OCI-LY7 (cell line): ENCODE measurements around the gene C5orf47. TPM values are rescaled to one million over a fixed set of nuclear protein-coding genes. Genes with fewer than 3 reads are reported as not detected.

ENCODE experiments used
- BruUV-seq: library from RNA; stranded (reverse); fragments of 400-500 nt; replicated peaks from 2 replicates; lab custom pipeline; 2021; lab: Mats Ljungman, UMichigan
- CTCF ChIA-PET: fragments of 300-600 bp; sonication (Branson Sonifier 250); formaldehyde crosslinking; loops from one replicate; lab custom pipeline; 2022; ENCODE audit warnings: antibody characterized with exemption; ENCODE audit not compliant: unreplicated experiment; lab: Charles Lee
- POLR2A ChIA-PET: fragments of 300-600 bp; sonication (Branson Sonifier 250); formaldehyde crosslinking; loops from one replicate; lab custom pipeline; 2022; ENCODE audit warnings: antibody characterized with exemption; lab: Charles Lee
- DNase-seq: peaks from one replicate; pipeline ENCODE4 v3.0.0-alpha.2; 2015; ENCODE audit warnings: low spot score
- H2AFZ ChIP-seq: fragments of 200-600 bp; sonication (generic), shearing (Covaris generic); 2 replicates; pipeline ENCODE4 v1.6.1; 2014; ENCODE audit warnings: mild to moderate bottlenecking, antibody characterized with exemption, low read length, moderate library complexity
- H3K27ac ChIP-seq: fragments of 200-600 bp; sonication (generic); 2 replicates; pipeline ENCODE4 v1.5.1; 2014; ENCODE audit warnings: mixed run types, low read depth, mild to moderate bottlenecking, moderate library complexity, low read length, inconsistent platforms; ENCODE audit not compliant: poor library complexity, severe bottlenecking
- H3K36me3 ChIP-seq: fragments of 200-600 bp; sonication (generic); 2 replicates; pipeline ENCODE4 v1.6.1; 2014; ENCODE audit warnings: mild to moderate bottlenecking, antibody characterized with exemption, low read length, moderate library complexity, mixed read lengths; ENCODE audit not compliant: insufficient read depth
- H3K4me1 ChIP-seq: fragments of 200-600 bp; sonication (generic); 2 replicates; pipeline ENCODE4 v1.5.1; 2014; ENCODE audit warnings: mild to moderate bottlenecking, low read length; ENCODE audit not compliant: insufficient read depth, poor library complexity, severe bottlenecking
- H3K4me2 ChIP-seq: fragments of 200-600 bp; sonication (generic); 2 replicates; pipeline ENCODE4 v1.6.1; 2014; ENCODE audit warnings: mild to moderate bottlenecking, low read length
- H3K4me3 ChIP-seq: fragments of 200-600 bp; sonication (generic); 2 replicates; pipeline ENCODE4 v1.5.1; 2014; ENCODE audit warnings: mild to moderate bottlenecking, low read depth, low read length; ENCODE audit not compliant: poor library complexity, severe bottlenecking
- H3K79me2 ChIP-seq: fragments of 200-600 bp; sonication (generic); 2 replicates; pipeline ENCODE4 v1.6.1; 2016; ENCODE audit warnings: low read depth, mild to moderate bottlenecking, low read length, moderate library complexity, mixed read lengths; ENCODE audit not compliant: insufficient read depth
- H3K9me2 ChIP-seq: fragments of 200-600 bp; sonication (generic); 2 replicates; pipeline ENCODE4 v1.6.1; 2016; ENCODE audit warnings: mild to moderate bottlenecking, low read length, mixed read lengths; ENCODE audit not compliant: insufficient read depth
- H3K9me3 ChIP-seq: fragments of 200-600 bp; sonication (generic); 2 replicates; pipeline ENCODE4 v1.6.1; 2014; ENCODE audit warnings: mild to moderate bottlenecking, mixed run types, low read length, mixed read lengths
- H4K20me1 ChIP-seq: fragments of 200-600 bp; sonication (generic); 2 replicates; pipeline ENCODE4 v1.6.1; 2014; ENCODE audit warnings: mild to moderate bottlenecking, antibody characterized with exemption, low read length, moderate library complexity, mixed read lengths; ENCODE audit not compliant: insufficient read depth
- EZH2phosphoT487 ChIP-seq: fragments of 200-600 bp; sonication (generic); IDR thresholded peaks from 2 replicates; pipeline ENCODE4 v1.6.1; 2018; ENCODE audit warnings: low read depth, borderline replicate concordance, mild to moderate bottlenecking, mixed run types, antibody characterized with exemption, low read length, moderate library complexity, mixed read lengths
- intact Hi-C: fragments of 100-400 bp; cut with micrococcal nuclease; formaldehyde crosslinking; loops from one replicate; pipeline ENCODE4 v1.10.0; 2022; ENCODE audit not compliant: unreplicated experiment
- total RNA-seq, 2 experiments: library from RNA; depleted of rRNA in 1 of 2; stranded (reverse); fragments of >200 nt in 1 of 2; shearing (Covaris generic) in 1 of 2; gene quantifications; 2 replicates each; pipeline ENCODE4 v1.2.3, GENCODE V29; 2014 to 2022
- TF ChIP-seq, protein P1 (sequence below): fragments of 200-600 bp; sonication (generic); conservative IDR thresholded peaks from 2 replicates; pipeline ENCODE4 v1.5.1; 2014; ENCODE audit warnings: mild to moderate bottlenecking, antibody characterized with exemption, low read length, moderate library complexity, mixed read lengths

Gene C5orf47
- total RNA-seq, 2 experiments from 2014 or later = not detected

DNA sequence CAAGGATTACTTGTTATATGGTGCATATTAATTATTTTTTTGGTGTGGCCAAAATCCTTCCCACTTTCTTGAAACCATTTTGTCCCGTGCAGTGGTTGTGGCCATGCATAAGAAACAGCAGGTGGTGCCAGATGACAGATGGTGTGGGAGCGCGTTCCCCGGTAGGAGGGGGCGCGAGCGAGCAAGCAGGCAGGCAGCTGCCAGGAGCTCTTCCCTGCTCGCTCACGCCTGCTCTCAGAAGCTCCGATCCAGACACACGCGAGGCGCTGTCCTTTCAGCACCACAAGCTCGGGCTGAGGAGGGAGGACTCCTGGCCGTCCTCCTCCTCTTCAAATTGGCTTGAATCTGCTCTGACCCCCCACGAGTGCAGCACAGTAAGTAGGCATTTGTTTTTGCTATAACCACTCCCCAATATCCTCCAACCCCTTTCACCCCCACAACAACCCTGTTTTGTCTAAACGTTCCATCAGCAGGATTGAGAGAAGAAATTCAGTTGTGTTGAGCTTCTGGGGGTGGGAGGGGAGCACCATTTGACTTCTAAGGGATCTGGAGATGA is 56.6 kb downstream of the C5orf47 start, which contains the start of gene NSG2:
NSG2 (plus strand) TSS at position 237 of the 556 bp plus-strand sequence. CDS start 1,050 bp downstream, outside the sequence.
- H3K79me2 ChIP-seq = no peaks in the 10 kb centered on the region
- no peaks in the 10 kb centered on the region for H3K9me3 ChIP-seq
- H4K20me1 ChIP-seq = no peaks in the 10 kb centered on the region
- TF ChIP-seq, protein P1, sequence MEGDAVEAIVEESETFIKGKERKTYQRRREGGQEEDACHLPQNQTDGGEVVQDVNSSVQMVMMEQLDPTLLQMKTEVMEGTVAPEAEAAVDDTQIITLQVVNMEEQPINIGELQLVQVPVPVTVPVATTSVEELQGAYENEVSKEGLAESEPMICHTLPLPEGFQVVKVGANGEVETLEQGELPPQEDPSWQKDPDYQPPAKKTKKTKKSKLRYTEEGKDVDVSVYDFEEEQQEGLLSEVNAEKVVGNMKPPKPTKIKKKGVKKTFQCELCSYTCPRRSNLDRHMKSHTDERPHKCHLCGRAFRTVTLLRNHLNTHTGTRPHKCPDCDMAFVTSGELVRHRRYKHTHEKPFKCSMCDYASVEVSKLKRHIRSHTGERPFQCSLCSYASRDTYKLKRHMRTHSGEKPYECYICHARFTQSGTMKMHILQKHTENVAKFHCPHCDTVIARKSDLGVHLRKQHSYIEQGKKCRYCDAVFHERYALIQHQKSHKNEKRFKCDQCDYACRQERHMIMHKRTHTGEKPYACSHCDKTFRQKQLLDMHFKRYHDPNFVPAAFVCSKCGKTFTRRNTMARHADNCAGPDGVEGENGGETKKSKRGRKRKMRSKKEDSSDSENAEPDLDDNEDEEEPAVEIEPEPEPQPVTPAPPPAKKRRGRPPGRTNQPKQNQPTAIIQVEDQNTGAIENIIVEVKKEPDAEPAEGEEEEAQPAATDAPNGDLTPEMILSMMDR = peak; percentile 95
- TF ChIP-seq EZH2phosphoT487 = no peak
- no peak within 1 kb of the TSS for H3K27ac ChIP-seq
- no peaks in the 10 kb centered on the region for H3K4me1 ChIP-seq
- H3K36me3 ChIP-seq = no peaks in the 10 kb centered on the region
- H3K9me2 ChIP-seq = no peaks in the 10 kb centered on the region
- BruUV-seq = no TSS peak
- no peak within 1 kb of the TSS for H3K4me3 ChIP-seq
- DNase-seq = peak; percentile 85
- POLR2A ChIA-PET = interaction anchor here (0.6 to 1.2 kb wide), 2 partner anchors 13 to 496 kb away, joined by 3 read pairs; no protein-coding TSS in a partner anchor
- CTCF ChIA-PET = interaction anchor here (1.5 to 1.7 kb wide), 2 partner anchors 11 to 265 kb away, joined by 4 read pairs; no protein-coding TSS in a partner anchor
- H2AFZ ChIP-seq = no peak within 1 kb of the TSS
- no peak within 1 kb of the TSS for H3K4me2 ChIP-seq
- intact Hi-C loops = loop anchor here (1.0 kb wide), 2 partner anchors 267 to 272 kb away; no protein-coding TSS in a partner anchor

DNA sequence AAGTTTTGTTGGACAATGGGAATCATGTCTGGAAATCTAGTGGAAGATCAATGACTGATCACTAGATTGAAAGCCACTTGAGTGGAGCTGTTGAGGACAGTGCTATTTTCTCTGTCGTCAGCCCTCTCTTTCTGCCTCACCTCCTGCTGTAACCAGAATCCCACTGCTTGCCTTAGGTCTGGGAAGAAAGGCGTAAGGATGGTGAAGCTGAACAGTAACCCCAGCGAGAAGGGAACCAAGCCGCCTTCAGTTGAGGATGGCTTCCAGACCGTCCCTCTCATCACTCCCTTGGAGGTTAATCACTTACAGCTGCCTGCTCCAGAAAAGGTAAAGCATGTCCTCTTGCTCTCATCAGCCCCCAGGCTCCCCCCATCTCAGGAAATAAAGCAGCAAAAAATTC is 57.6 kb downstream of the C5orf47 start:
- no peaks in the 10 kb centered on the region for H3K4me1 ChIP-seq
- POLR2A ChIA-PET = interaction anchor here (0.6 kb wide), 1 partner anchor 641 kb away, joined by 3 read pairs; no protein-coding TSS in a partner anchor
- H3K27ac ChIP-seq = no peak overlapping the region
- DNase-seq = no peak
- H4K20me1 ChIP-seq = no peaks in the 10 kb centered on the region
- intact Hi-C loops = no loop called here
- no peak for TF ChIP-seq EZH2phosphoT487
- TF ChIP-seq, protein P1 = no peak
- CTCF ChIA-PET = interaction anchor here (1.7 kb wide), 1 partner anchor 264 kb away, joined by 4 read pairs; no protein-coding TSS in a partner anchor
- H3K36me3 ChIP-seq = no peaks in the 10 kb centered on the region
- no peak overlapping the region for H3K4me2 ChIP-seq
- H3K4me3 ChIP-seq = no peak overlapping the region
- no TSS peak for BruUV-seq
- H3K9me3 ChIP-seq = no peaks in the 10 kb centered on the region
- H3K79me2 ChIP-seq = no peaks in the 10 kb centered on the region
- H2AFZ ChIP-seq = no peak overlapping the region
- no peaks in the 10 kb centered on the region for H3K9me2 ChIP-seq
